ENCODE data around the gene SEC24C.

- no peak for TF ChIP-seq CTCF (IDR thresholded peaks at IDR 0.05)
- TF ChIP-seq POLR2A (IDR thresholded peaks at IDR 0.05), result no peak
Observed at GRCh38 chr10:73813333-73813732, 69.2 kb downstream of the SEC24C start.

Measured in right lobe of liver (tissue), 4 donors.